ENCODE results near the gene KRTAP4-16.
"Not testable (repeated sequence)": the region's sequence is repeated elsewhere in the genome, so short reads cannot be mapped to it uniquely, and the experiment has no call there.

Gene KRTAP4-16

DNA sequence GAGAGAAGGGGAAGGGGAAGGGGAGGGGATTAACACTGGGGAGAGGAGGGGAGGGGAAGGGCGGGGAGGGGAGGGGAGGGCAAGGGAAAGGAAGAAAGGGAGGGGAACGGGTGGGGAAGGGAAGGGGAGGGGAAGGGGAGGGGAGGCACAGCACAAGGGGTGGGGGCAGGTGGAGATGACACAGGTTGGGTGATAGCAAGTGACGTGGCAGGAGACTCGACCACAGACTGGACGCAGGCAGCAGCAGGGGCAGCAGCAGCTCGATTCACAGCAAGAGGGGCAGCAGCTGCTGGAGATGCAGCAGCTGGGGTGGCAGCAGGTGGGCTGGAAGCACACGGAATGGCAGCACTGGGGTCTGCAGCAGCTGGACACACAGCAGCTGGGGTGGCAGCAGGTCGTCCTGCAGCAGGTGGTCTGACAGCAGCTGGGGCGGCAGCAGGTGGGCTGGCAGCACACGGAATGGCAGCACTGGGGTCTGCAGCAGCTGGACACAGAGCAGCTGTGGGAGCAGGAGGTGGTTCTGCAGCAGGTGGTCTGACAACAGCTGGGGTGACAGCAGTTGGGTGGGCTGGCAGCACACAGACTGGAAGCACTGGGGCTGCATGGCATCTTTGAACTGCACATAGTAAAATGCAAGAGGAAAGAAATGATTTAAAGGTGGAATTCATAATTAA is at the start of gene KRTAP4-16:
TSS of gene KRTAP4-16 (minus strand) at position 624 of the 674 bp plus-strand sequence. CDS start at position 624, 0 bp downstream.
- DNase-seq: no peak

DNA sequence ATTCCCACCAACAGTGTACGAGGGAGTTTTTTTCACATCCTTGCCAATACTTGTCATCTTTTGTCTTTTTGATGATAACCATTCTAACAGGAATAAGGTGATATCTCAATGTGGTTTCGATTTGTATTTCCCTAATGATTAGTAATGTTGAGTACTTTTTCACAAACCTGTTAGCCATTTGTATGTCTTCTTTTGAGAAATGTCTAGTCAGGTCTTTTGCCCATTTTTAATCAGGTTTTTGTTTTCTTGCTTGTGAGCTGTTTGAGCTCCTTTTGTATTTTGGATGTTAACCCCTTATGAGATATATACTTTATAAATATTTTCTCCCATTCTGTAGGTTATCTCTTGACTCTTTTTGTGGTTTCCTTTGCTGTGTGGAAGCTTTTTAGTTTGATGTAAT is 49.5 kb upstream of the KRTAP4-16 start:
- DNase-seq: no peak

DNA sequence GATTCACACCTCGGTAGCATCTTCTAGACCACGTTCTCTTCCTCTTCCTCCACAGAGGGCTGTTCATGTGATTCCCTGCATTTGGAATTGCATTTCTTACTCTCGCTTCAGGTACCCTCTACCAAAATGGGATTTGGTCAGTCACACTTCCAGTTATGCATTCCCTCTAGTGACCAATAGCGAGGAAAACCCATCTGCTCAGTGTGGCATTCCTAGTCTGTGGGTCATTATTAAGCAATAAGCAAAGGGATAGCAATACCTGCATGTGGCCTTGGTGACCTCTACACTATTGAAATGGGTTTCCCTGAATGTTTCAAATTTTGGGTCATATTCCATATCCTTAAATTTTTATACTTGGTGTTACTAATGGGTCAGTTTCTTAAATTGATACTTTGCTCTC is 48.0 kb upstream of the KRTAP4-16 start:
- DNase-seq: no peak

DNA sequence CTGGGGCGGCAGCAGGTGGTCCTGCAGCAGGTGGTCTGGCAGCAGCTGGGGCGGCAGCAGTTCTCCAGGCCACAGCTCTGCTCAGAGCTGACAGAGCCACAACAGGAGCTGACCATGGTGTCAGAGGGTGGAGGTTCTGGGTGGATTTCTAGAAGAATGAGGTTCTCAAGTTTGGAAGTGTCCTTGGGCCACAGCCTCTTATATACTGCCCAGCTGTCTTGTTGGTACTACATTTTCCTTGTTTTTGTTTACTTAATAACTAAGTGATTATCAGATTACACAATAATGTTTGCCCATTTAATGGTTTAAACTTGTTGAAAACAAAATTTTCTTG is 47.6 kb upstream of the KRTAP4-16 start, which contains the start of gene KRTAP4-5:
TSS of gene KRTAP4-5 (minus strand) at position 174 of the 334 bp plus-strand sequence. CDS start at position 116, 58 bp downstream.
- no peak for DNase-seq

DNA sequence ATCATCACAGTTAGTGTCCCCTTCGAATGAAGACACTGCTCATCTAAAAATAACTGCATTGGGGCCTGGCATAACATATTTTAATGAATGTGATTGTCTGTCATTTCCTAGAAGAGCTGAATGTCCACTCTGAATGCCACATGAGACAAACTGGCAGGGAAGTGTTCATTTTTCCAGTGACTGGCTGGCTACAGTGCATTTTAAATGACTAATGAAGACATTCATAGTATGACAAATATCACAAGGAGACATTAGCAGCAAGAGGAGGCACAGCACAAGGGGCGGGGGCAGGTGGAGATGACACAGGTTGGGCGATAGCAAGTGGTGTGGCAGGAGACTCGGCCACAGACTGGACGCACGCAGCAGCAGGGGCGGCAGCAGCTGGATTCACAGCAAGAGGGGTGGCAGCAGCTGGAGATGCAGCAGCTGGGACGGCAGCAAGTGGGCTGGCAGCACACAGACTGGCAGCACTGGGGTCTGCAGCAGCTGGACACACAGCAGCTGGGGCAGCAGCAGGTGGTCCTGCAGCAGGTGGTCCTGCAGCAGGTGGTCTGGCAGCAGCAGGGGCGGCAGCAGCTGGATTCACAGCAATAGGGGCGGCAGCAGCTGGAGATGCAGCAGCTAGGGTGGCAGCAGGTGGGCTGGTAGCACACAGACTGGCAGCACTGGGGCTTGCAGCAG is 47.1 kb upstream of the KRTAP4-16 start:
- DNase-seq: not testable (repeated sequence)

DNA sequence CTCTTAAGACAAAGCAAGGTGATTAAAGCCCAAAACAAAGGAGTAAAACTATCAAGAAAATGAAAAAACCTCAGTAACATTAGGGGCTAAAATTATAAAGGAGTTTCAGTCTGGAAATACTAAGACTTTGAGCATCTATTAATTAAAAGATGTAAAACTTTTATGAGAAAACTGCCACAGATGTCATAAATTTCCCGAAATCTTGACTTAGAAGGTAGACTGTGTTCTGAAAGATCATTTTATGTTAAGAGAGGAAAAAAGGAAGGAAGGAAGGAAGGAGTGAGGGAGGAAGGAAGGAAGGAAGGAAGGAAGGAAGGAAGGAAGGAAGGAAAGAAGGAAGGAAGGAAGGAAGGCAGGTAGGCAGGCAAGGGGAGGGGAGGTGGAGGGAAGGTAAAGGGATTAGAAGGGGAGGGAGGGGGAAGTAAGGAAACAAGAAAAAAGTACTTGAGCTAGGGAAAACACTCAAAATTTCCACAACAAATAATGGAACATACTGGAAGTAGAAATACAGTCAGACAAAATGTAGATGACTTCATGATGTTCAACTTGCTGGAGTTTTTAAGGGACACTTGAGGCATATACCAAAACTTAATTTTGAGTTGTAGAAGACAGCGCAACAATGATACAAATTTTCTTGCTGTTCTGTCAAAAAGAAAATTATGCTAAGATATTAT is 45.7 kb upstream of the KRTAP4-16 start:
- no peak for DNase-seq

DNA sequence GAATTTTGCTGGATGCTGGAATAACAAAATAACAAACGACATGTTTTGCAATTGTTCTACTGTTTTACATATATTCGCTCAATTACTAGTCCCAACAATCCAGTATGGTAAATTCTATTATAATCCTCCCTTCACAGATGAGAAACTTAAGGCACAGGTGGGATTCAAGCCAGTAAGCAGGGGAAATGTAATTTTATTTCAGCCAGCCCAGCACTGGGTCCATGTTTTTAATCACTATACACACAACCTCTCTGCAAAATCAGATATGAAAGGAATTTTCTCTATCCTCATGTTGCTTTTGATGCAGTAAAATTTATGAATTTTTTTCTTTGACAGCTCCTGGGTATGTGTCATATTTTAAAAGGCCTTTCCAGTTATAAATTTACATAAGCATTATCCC is 43.3 kb upstream of the KRTAP4-16 start:
- no peak for DNase-seq

DNA sequence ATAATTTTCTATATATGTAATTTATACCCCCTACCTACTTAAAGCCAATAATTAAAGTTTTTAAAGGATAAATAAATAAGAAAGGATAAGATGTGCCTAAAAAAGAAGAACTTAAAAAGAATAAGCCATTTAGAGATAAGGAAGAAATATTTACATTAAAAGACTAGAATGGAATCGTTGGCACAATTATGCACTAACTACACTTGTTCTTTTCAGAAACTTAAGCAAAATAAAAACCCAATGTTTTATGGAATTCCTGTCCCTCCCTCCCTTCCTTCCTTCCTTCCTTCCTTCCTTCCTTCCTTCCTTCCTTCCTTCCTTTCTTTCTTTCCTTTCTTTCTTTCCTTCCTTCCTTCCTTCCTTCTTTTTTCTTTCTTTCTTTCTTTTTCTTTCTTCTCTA is 42.8 kb upstream of the KRTAP4-16 start:
- no peak for DNase-seq

DNA sequence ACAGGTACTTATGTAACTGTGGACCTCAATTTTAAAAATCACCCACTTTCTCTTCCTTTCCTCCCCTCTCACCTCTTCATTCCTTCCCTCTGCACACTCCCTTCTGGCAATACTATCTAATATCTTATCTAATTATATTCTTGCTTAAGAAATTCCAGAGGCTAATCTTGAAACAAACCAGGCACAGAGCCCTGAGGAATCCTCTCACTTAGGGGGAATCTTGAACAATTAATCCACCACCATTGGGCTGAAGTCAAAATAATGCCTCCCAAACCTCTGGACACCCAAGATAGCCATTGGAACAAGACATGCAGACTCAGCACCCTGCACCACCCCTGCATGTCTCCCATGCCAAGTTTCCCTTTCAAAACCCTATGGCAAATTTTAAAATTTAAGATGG is 39.4 kb upstream of the KRTAP4-16 start:
- no peak for DNase-seq

DNA sequence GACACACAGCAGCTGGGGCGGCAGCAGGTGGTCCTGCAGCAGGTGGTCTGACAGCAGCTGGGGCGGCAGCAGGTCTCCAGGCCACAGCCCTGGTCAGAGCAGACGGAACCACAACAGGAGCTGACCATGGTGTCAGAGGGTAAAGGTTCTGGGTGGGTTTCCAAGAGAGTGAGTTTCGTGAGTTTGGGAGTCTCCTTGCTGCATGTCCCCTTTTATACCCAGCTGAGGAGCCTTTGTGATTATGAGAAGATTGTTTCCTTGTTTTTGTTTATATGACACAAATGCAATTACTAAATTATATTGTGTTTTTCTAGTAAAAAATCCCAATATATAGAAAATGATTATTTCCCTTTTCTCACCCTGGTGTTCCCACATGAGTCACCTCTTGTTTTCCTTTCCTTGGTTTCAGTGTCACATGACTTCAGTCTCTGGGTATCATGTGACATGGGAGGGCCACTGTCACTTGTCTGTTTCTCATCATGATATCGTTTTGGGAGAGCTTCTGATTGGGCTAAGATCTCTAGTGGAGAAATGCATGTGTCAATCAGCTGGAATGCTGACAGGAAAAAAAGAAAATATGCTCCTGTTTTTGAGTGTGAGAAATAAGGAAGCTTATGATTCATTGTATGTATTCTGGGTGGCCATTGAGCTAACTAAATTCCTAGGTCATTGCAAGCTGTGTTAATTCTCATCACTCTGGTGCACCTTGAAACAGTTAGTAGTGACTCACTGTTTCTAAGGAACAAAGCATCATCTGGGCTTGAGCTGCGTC is 38.5 kb upstream of the KRTAP4-16 start, which contains the start of gene KRTAP4-6:
TSS of gene KRTAP4-6 (minus strand) at position 185 of the 772 bp plus-strand sequence. CDS start at position 128, 57 bp downstream.
- DNase-seq: no peak

DNA sequence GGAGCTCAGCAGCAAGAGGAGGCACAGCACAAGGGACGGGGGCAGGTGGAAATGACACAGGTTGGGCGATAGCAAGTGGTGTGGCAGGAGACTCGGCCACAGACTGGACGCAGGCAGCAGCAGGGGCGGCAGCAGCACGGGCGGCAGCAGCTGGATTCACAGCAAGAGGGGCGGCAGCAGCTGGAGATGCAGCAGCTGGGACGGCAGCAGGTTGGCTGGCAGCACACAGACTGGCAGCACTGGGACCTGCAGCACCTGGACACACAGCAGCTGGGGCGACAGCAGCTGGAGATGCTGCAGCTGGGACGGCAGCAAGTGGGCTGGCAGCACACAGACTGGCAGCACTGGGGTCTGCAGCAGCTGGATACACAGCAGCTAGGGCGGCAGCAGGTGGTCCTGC is 37.9 kb upstream of the KRTAP4-16 start:
- not testable (repeated sequence) for DNase-seq

DNA sequence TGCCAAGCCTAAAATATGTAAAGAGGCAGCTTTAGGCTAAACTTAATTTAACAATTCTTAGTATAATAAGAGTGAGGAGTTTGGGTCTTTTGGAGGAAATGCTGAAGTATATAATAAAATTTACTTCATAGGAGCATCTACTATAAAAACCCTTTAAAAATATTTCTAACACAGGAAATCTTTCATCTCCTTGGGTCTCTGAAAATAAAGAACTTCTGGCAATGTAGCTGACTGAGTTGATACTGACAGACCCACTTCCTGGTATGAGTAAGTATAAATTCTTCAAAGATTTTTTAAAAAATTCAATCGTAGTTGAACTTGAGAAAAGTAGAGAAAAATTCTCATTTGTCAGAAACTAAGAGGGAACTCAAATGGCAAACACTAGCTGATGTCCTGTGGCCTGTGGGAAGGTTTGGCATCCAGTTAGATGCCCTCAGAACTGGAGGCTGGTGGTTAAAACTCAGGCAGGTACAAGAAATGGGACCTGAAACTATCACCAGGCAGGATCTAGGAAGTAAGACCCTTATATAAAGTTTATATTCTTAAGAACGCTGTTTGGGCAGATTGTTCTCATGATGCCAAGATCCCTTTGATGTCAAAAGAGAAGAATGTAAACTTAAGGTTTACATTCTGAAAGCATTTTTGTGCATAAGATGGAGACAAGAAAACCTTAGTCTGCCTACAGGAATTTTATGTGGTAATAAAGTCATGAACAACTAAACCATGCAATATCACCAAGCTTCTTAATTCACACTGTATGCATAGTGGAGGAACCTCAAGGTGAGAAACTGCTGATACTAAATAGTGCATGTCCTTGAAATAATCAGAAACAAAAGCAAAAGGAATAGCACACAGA is 32.1 kb upstream of the KRTAP4-16 start:
- DNase-seq: no peak

DNA sequence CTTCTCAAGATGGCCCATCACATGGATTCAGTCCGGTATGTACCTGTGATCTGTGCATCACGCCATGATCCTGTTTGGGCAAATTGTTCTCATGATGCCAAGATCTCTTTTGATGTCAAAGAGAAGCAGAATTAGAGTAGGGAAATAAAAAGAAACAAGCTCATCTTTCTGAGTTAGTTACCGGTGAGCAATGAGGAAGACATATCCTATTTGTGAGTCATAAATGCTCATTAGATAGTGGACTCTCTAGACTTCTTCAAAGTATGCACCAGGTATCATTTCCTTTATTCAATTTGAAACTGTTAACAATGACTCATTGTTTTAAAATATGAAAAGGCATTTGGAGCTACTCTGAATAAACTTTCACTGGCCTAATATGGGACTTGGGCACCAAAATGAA is 30.0 kb upstream of the KRTAP4-16 start:
- DNase-seq: no peak

DNA sequence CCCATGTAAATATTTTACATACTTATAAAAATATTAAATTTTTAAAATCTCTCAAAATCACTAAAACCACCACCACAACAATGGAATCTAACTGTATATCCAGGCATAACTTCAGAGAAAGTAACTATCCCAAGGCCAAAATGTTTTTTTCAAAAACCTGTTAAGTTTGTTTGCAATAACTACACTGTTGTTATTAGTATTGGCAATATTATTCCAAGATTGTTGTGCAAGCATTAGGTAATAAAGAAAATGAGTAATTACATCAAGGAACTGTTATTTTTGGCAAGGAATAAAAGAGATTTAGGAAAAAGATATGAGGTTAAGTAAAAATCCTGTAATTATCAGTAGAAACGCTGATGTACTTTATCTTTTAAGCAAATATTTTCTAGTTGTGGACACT is 25.4 kb upstream of the KRTAP4-16 start:
- DNase-seq: no peak

DNA sequence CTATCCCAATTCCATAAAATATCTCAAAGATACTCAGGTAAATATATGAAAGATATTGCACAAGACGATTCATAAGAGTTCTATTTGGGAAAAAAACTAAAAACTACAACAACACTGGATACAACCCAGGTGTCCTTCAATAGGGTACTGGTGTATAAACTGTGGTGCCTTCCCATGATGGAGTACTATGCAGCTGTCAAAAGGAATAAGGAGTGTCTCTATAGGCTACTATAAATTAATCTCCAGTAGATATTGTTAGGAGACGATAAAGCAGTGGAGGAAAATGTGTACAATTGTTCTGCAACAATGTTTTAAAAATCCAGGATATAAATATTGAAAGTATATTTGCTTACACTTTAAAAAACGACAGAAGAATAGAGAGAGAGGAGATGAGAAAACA is 24.4 kb upstream of the KRTAP4-16 start:
- no peak for DNase-seq

DNA sequence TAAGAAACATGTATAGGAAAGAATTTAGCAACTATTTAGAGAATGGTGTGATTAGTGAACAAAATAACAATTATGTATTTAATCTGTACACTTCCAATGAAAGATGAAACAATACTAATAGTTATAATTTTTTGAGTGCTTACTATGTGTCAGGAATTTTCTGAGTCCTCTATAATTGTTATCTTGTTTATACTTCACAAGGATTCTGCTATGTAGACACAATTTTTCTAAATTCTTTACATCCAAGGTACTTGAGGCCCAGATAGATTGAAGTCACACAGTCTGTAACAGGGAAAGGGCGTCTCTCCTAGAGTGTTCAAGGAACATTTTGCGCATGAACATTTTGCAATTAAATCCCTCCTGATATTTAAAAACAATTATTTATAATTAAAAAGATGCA is 23.1 kb upstream of the KRTAP4-16 start:
- DNase-seq: no peak

DNA sequence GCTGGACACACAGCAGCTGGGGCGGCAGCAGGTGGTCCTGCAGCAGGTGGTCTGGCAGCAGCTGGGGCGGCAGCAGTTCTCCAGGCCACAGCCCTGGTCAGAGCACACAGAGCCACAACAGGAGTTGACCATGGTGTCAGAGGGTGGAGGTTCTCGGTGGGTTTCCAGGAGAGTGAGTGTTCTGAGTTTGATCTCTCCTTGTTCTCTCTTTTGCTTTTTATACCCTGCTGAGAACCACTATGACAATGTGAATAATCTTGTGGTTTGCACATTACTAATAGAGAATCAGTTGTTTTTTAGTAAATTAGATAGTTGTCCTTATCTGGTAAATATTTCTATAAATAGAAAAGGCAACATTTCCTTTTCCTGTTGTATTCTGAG is 22.0 kb upstream of the KRTAP4-16 start, which contains the start of gene KRTAP4-12:
TSS of gene KRTAP4-12 (minus strand) at position 192 of the 381 bp plus-strand sequence. CDS start at position 132, 60 bp downstream.
- not testable (repeated sequence) for DNase-seq

DNA sequence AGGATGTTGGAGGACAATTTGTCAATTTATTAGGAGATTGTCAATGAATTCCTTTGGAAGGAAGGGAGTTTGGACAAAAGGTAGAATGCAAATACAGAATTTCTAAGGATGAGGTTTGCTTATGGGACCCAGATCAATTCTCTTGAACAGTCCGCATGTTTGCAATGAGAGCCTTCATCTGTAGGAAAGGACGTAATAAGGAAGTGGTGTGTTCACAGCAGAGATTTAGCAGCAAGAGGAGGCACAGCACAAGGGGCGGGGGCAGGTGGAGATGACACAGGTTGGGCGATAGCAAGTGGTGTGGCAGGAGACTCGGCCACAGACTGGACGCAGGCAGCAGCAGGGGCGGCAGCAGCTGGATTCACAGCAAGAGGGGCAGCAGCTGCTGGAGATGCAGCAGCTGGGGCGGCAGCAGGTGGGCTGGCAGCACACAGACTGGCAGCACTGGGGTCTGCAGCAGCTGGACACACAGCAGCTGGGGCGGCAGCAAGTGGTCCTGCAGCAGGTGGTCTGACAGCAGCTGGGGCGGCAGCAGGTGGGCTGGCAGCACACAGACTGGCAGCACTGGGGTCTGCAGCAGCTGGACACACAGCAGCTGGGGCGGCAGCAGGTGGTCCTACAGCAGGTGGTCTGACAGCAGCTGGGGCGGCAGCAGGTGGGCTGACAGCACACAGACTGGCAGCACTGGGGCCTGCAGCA is 21.4 kb upstream of the KRTAP4-16 start:
- not testable (repeated sequence) for DNase-seq

DNA sequence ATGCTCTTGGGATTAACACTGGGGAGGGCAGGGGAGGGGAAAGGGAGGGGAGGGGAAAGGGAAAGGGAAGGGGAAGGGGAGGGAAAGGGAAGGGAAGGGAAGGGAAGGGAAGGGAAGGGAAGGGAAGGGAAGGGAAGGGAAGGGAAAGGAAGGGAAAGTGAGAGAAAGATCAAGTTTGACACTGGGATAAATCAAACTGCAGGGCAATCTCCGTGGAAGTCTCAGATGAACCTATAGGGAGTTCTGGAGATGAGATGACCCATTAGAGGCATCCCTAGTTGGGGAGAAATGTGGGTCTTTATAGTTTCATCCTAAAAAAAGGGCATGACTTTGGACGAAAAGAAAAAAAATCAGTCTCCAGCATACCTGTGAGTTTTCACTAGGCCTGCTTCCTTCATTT is 19.7 kb upstream of the KRTAP4-16 start:
- DNase-seq: no peak

DNA sequence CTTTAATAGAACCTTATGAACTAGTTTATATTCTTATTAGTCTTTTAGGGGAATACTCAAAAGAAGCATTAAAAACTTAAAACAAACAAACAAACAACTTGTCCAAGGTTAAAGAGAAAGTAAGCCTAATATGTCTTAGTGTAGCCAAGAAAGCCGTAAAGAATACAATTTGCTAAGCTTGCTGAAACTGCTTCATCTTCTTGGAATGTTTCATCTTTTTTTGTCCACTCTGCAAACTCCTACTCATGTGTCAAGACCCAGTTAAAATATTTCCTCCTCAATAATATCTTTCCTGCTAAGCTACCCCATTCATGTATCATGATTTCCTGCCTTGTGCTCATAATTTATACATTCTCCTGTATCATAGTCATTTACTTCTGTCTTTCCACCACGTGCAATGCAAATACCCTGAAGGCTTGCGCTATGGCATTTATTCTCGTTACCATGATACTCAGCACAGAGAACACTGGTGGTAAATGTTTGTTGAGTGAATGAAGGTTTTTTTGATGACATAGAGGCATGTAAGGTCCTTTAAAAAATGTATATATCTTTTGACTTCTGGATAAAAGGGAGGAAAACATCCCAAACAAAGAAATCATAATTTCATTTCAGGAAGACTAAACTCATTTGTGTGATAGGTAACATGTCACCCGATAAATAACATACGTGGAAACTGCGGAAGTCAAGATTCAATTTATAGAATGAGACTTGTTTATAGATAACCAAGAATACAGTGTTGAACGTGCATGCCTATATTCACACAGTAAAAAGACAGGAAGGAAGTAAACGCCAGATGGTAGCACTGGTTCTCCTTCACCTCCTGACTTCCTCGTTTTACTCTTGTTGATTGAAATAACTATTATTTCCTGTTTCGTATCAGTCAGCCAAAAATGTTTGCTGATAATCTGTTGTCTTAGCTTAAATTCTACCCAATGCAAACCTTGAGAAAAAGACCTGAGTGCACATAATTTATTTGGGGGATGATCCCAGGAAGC is 18.0 kb upstream of the KRTAP4-16 start:
- DNase-seq: not testable (repeated sequence)
